HepG2 (cell line): Measurements from ENCODE around the gene ZNF813. TPM values are rescaled to one million over a fixed set of nuclear protein-coding genes. Genes with fewer than 3 reads are reported as not detected.

ENCODE experiments used
- ASH2L ChIP-seq: fragments of 300-600, 200-600 bp; sonication (generic); IDR thresholded peaks from 2 replicates; pipeline ENCODE4 v1.7.0; 2017; ENCODE audit warnings: low read depth, mild to moderate bottlenecking, moderate library complexity, mixed read lengths, low read length; ENCODE audit not compliant: insufficient read length
- CCDC6 ChIP-seq: sonication (generic); formaldehyde crosslinking; IDR thresholded peaks from 2 replicates; pipeline ENCODE4 v1.8.1; 2022; ENCODE audit warnings: mild to moderate bottlenecking, missing genetic modification reagents, moderate library complexity
- EED ChIP-seq: sonication (generic); formaldehyde crosslinking; IDR thresholded peaks from 2 replicates; pipeline ENCODE4 v1.5.0; 2020; ENCODE audit warnings: mild to moderate bottlenecking, missing genetic modification reagents
- EHMT2 ChIP-seq: fragments of 200-600 bp; sonication (generic); IDR thresholded peaks from 2 replicates; pipeline ENCODE4 v1.7.0; 2017; ENCODE audit warnings: antibody characterized with exemption, low read depth, low read length, borderline replicate concordance
- ESRRA ChIP-seq: sonication (generic); formaldehyde crosslinking; IDR thresholded peaks from 2 replicates; pipeline ENCODE4 v1.5.1; 2020; ENCODE audit warnings: mild to moderate bottlenecking, low read depth, missing genetic modification reagents
- FOXA3 ChIP-seq: IDR thresholded peaks from 2 replicates; pipeline ENCODE4 v1.6.1; 2016; ENCODE audit warnings: missing genetic modification reagents, missing compliant biosample characterization
- HDAC2 ChIP-seq: sonication (generic); formaldehyde crosslinking; IDR thresholded peaks from 2 replicates; pipeline ENCODE4 v1.4.0; 2020; ENCODE audit warnings: missing genetic modification reagents
- NBN ChIP-seq: fragments of 450-650 bp; conservative IDR thresholded peaks from 2 replicates; pipeline ENCODE4 v1.6.1; 2017
- NR2F1 ChIP-seq, 2 experiments: fragments of 450-650 bp in 1 of 2; formaldehyde crosslinking in 1 of 2; IDR thresholded peaks; 2 replicates each; pipeline versions ENCODE4 v1.5.0 to v1.6.1; 2016 to 2020; ENCODE audit warnings: mild to moderate bottlenecking in 1 of 2, missing compliant biosample characterization in 1 of 2, missing genetic modification reagents in 1 of 2, moderate library complexity in 1 of 2
- PLRG1 ChIP-seq: fragments of 450-650 bp; conservative IDR thresholded peaks from 2 replicates; pipeline ENCODE4 v1.6.1; 2016
- PRPF4 ChIP-seq: fragments of 200-400 bp; formaldehyde crosslinking; IDR thresholded peaks from 2 replicates; pipeline ENCODE4 v1.6.1; 2016; ENCODE audit warnings: low read length, low read depth; ENCODE audit not compliant: poor library complexity, severe bottlenecking
- RAD21 ChIP-seq: fragments of 450-650 bp; formaldehyde crosslinking; IDR thresholded peaks from 2 replicates; pipeline ENCODE4 v1.5.0; 2020; ENCODE audit warnings: mild to moderate bottlenecking
- SMC3 ChIP-seq: IDR thresholded peaks from 2 replicates; pipeline ENCODE4 v1.6.1; 2011; ENCODE audit warnings: low read length, improper control_type of control experiment
- SYNCRIP ChIP-seq: fragments of 200-400 bp; formaldehyde crosslinking; IDR thresholded peaks from 2 replicates; pipeline ENCODE4 v1.6.1; 2018; ENCODE audit warnings: mild to moderate bottlenecking, low read depth, low read length; ENCODE audit not compliant: insufficient read depth
- TEAD3 ChIP-seq: optimal IDR thresholded peaks from 2 replicates; pipeline ENCODE3; 2016; ENCODE audit warnings: borderline replicate concordance
- ZNF251 ChIP-seq: sonication (generic); formaldehyde crosslinking; IDR thresholded peaks from 2 replicates; pipeline ENCODE4 v1.9.0; 2021; ENCODE audit warnings: mild to moderate bottlenecking, missing genetic modification reagents
- ZNF326 ChIP-seq: sonication (generic); formaldehyde crosslinking; IDR thresholded peaks from 2 replicates; pipeline ENCODE4 v1.4.0; 2020; ENCODE audit warnings: missing genetic modification reagents, borderline replicate concordance
- ZNF354B ChIP-seq: sonication (generic); formaldehyde crosslinking; IDR thresholded peaks from 2 replicates; pipeline ENCODE4 v1.8.0; 2022; ENCODE audit warnings: mild to moderate bottlenecking, missing genetic modification reagents
- ZNF430 ChIP-seq: sonication (generic); formaldehyde crosslinking; IDR thresholded peaks from 2 replicates; pipeline ENCODE4 v1.9.0; 2021; ENCODE audit warnings: mild to moderate bottlenecking, missing genetic modification reagents
- ZNF468 ChIP-seq: sonication (generic); formaldehyde crosslinking; IDR thresholded peaks from 2 replicates; pipeline ENCODE4 v1.8.0; 2022; ENCODE audit warnings: mild to moderate bottlenecking, moderate library complexity, missing genetic modification reagents
- ZSCAN31 ChIP-seq: sonication (generic); formaldehyde crosslinking; IDR thresholded peaks from 2 replicates; pipeline ENCODE4 v1.5.0; 2020; ENCODE audit warnings: low read depth, mild to moderate bottlenecking, missing genetic modification reagents
- polyA plus RNA-seq, 8 experiments: library from polyadenylated mRNA; depleted of rRNA in 3 of 8; stranded (reverse) in 7 of 8; unstranded in 1 of 8; fragments of >200 nt; fragmentation: Illumina TruSeq in 4 of 8; extraction: Trizol in 4 of 8; gene quantifications; 2 replicates each; pipeline versions ENCODE4 v1.2.1 to v1.2.3, GENCODE V29; 2011 to 2016; ENCODE audit warnings: low read depth in 4 of 8, missing spikeins in 1 of 8, mixed read lengths in 1 of 8; ENCODE audit not compliant: insufficient read depth in 1 of 8
- total RNA-seq, 5 experiments: library from RNA; depleted of rRNA; stranded (reverse); fragments of >200 nt; fragmentation: Illumina TruSeq; extraction: Trizol; gene quantifications; 2 replicates each; pipeline ENCODE4 v1.2.3, GENCODE V29; 2016; ENCODE audit warnings: low read depth in 1 of 5
- TF ChIP-seq, protein P1 (sequence below): IDR thresholded peaks from 2 replicates; pipeline ENCODE4 v1.6.1; 2012; ENCODE audit warnings: low read depth, low read length, improper control_type of control experiment
- TF ChIP-seq, protein P2 (sequence below): sonication (generic); formaldehyde crosslinking; IDR thresholded peaks from 2 replicates; pipeline ENCODE4 v1.4.0; 2020; ENCODE audit warnings: low read depth, mild to moderate bottlenecking, missing genetic modification reagents
- TF ChIP-seq, protein P3 (sequence below), 2 experiments: IDR thresholded peaks; 2 replicates each; pipeline ENCODE4 v1.6.1; 2011 to 2012; ENCODE audit warnings: low read length in 2 of 2, borderline replicate concordance in 1 of 2, low read depth in 1 of 2, mild to moderate bottlenecking in 1 of 2, moderate library complexity in 1 of 2

Gene ZNF813
- total and polyA plus RNA-seq, 2 of the 13 experiments (the other 11 are each of a cell fraction or from before 2014, with no cell fraction given), result 2.1 to 8.9 TPM

DNA sequence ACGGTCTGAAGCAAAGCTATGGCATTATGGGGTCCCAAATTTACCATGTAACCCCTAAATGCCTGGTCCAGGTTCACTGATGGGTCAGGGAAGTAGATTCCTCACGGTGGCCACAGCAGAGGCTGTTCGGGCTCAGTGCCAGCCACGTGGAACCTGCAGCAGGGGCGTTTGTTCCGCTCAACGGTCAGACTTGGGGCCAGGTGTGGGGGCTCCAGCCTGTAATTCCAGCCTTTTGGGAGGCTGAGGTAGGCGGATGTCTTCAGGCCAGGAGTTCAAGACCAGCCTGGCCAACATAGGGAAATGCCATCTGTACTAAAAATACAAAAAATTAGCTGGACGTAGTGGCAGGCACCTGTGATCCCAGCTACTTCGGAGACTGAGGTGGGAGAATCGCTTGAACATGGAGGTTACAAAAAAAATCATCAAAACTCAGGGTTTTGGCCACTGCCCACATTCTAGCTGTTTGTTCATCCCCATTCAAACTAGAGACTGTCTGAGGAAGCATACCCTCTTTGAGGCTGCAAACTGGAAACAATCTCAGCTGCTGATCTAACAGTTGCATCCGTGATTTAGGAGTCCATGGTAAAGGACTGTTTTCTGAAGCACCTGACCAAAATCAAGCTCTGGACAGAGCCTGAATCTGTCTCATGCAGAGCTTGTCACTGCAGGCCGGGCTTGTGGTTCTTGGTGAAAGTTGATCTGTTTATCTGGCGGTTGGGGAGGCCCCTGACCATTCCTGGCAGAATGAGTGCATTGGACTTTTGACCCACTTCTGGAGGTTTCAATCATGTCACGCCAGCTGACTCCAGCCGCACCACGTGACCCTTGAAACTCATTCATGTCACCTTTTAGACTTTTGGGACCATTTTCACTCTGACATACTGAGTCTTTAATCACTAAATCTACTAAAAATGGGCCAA lies 40.2 kb downstream of the ZNF813 start (continued):
- TF ChIP-seq, protein P1, sequence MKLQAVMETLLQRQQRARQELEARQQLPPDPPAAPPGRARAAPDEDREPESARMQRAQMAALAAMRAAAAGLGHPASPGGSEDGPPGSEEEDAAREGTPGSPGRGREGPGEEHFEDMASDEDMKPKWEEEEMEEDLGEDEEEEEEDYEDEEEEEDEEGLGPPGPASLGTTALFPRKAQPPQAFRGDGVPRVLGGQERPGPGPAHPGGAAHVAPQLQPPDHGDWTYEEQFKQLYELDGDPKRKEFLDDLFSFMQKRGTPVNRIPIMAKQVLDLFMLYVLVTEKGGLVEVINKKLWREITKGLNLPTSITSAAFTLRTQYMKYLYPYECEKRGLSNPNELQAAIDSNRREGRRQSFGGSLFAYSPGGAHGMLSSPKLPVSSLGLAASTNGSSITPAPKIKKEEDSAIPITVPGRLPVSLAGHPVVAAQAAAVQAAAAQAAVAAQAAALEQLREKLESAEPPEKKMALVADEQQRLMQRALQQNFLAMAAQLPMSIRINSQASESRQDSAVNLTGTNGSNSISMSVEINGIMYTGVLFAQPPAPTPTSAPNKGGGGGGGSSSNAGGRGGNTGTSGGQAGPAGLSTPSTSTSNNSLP, result peak; percentile 50; the same call in 1 of the 2 replicates
- TF ChIP-seq ESRRA (CRISPR knock-in tag) (peak; percentile 84), CCDC6 (CRISPR knock-in tag) (no peak), SMC3 (no peak), PLRG1 (no peak), TEAD3 (peak; percentile 87), RAD21 (CRISPR knock-in tag) (no peak), PRPF4 (no peak), ZNF251 (CRISPR knock-in tag) (no peak), EHMT2 (peak; percentile 94; the same call in 1 of the 2 replicates), ZSCAN31 (CRISPR knock-in tag) (no peak), ZNF354B (no peak), NR2F1 (CRISPR knock-in tag; IDR thresholded peaks at IDR 0.05) (peak; percentile 32 to 46; a peak in 2 of 4 replicates), ZNF468 (CRISPR knock-in tag) (no peak), ZNF430 (CRISPR knock-in tag) (peak; percentile 54), NBN (no peak), EED (CRISPR knock-in tag) (no peak), FOXA3 (CRISPR knock-in tag) (peak; percentile 87), ZNF326 (no peak), SYNCRIP (no peak), ASH2L (peak; percentile 97), HDAC2 (CRISPR knock-in tag) (peak; percentile 69)
- TF ChIP-seq, protein P2, sequence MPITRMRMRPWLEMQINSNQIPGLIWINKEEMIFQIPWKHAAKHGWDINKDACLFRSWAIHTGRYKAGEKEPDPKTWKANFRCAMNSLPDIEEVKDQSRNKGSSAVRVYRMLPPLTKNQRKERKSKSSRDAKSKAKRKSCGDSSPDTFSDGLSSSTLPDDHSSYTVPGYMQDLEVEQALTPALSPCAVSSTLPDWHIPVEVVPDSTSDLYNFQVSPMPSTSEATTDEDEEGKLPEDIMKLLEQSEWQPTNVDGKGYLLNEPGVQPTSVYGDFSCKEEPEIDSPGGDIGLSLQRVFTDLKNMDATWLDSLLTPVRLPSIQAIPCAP (CRISPR knock-in tag), result no peak
- TF ChIP-seq, protein P3, sequence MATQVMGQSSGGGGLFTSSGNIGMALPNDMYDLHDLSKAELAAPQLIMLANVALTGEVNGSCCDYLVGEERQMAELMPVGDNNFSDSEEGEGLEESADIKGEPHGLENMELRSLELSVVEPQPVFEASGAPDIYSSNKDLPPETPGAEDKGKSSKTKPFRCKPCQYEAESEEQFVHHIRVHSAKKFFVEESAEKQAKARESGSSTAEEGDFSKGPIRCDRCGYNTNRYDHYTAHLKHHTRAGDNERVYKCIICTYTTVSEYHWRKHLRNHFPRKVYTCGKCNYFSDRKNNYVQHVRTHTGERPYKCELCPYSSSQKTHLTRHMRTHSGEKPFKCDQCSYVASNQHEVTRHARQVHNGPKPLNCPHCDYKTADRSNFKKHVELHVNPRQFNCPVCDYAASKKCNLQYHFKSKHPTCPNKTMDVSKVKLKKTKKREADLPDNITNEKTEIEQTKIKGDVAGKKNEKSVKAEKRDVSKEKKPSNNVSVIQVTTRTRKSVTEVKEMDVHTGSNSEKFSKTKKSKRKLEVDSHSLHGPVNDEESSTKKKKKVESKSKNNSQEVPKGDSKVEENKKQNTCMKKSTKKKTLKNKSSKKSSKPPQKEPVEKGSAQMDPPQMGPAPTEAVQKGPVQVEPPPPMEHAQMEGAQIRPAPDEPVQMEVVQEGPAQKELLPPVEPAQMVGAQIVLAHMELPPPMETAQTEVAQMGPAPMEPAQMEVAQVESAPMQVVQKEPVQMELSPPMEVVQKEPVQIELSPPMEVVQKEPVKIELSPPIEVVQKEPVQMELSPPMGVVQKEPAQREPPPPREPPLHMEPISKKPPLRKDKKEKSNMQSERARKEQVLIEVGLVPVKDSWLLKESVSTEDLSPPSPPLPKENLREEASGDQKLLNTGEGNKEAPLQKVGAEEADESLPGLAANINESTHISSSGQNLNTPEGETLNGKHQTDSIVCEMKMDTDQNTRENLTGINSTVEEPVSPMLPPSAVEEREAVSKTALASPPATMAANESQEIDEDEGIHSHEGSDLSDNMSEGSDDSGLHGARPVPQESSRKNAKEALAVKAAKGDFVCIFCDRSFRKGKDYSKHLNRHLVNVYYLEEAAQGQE (IDR thresholded peaks at IDR 0.05; ENCODE audit: borderline replicate concordance in 1 of 2, low read depth in 1 of 2, low read length in 2 of 2), result peak in 1 of 2 experiments; percentile 19; a peak in 1 of 4 replicates
